GM18868 (cell line): ENCODE data around the gene PCIF1.
"Not testable (repeated sequence)": the region's sequence is repeated elsewhere in the genome, so short reads cannot be mapped to it uniquely, and the experiment has no call there.

ENCODE experiments used
- ATAC-seq: cut with Tn5 transposase; IDR thresholded peaks from one replicate; pipeline ENCODE4 v1.9.1; 2021; ENCODE audit warnings: mild to moderate bottlenecking, moderate library complexity; ENCODE audit not compliant: unreplicated experiment

Gene PCIF1

DNA sequence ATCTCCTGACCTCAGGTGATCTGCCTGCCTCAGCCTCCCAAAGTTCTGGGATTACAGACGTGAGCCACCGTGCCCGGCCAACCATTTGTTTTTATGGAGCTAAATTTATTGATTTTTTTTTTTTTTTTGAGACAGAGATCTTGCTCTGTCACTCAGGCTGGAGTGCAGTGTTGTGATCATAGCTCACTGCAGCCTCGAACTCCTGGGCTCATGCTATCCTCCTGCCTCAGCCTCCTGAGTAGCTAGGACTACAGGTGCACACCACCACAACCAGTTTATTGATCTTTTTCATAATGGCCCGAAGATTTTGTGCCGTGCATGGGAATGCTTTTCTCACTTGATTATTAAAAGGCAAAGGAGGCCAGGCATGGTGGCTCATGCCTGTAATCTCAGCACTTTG, 54.3 kb downstream of the PCIF1 start:
- not testable (repeated sequence) for ATAC-seq

GRCh38 chr20:45991616-45992015, 57.1 kb downstream of the PCIF1 start:
- ATAC-seq: no peak

DNA sequence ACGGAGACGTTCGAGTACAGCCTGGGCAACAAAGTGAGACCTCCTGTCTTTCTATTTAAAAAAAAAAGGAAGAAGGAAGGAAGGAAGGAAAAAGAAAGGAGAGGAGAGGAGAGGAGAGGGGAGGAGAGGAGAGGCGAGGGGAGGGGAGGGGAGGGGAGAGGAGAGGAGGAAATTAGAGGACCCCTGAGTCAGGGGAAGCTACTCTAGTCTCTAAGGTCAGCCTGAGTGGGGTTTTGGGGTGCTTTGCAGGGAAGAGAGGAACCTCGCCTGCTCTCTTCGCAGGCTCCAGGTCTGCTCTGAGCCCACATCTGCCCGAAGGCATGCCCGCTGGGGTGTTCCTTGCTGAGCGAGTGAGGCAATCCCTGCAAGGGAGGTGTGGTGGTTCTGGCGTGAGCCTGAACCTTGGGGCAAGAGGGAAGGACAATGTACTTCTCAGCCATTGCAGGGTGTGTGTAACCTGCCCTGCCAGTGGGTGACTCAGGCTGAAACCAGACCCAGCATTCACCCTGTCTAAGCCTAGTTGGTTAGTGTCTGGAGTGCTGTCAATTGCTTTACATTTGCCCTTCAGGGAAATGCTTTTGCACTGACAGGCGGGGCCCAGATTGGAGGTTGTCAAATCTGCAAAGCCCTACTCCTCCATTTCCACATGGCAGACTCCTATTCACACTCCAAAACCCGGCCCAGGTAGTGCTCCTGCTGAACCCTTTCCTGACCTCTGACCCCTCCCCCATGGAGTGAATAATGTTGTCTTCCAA, 58.9 kb downstream of the PCIF1 start:
- ATAC-seq: peak; percentile 41

- no peak for ATAC-seq
These were observed 60.4 kb downstream of the PCIF1 start for GRCh38 chr20:45994761-45995493.

- ATAC-seq: not testable (repeated sequence)
These were observed 61.1 kb downstream of the PCIF1 start for GRCh38 chr20:45995495-45996097.

DNA sequence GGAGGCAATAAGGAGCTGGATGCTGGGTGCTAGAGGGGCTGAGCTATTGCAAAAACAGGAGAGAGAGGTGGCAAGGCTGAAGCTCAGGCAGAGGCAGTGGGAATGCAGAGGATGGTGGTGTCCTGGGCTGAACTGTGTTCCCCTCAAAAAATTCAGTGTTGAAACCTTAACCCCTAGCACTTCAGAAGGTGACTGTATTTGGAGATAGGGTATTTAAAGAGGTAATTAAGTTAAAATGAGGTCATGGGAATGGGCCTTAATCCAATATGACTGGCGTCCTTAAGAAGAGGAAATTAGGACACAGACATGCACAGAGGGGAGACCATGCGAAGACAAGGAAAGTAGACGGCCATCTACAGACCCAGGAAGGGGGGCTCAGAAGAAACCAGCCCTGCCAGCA, 62.7 kb downstream of the PCIF1 start:
- no peak for ATAC-seq
